GM12878 (cell line): ENCODE results near the gene TCTN1. TPM values are rescaled to one million over a fixed set of nuclear protein-coding genes. Genes with fewer than 3 reads are reported as not detected.

Experiments used
- ATF7 ChIP-seq: fragments of 450-650 bp; IDR thresholded peaks from 2 replicates; pipeline ENCODE4 v1.6.1; 2016; ENCODE audit warnings: low read depth, mild to moderate bottlenecking
- CBX3 ChIP-seq: fragments of 200-600 bp; sonication (generic); IDR thresholded peaks from 2 replicates; pipeline ENCODE4 v1.6.1; 2016; ENCODE audit warnings: low read depth, borderline replicate concordance
- CHD2 ChIP-seq: IDR thresholded peaks from 2 replicates; pipeline ENCODE4 v1.6.1; 2011; ENCODE audit warnings: low read depth, low read length, improper control_type of control experiment, borderline replicate concordance
- CREB1 ChIP-seq: IDR thresholded peaks from 2 replicates; pipeline ENCODE4 v1.6.1; 2012; ENCODE audit warnings: low read depth, mild to moderate bottlenecking, inconsistent platforms
- E2F8 ChIP-seq: fragments of 450-650 bp; IDR thresholded peaks from 2 replicates; pipeline ENCODE4 v1.6.1; 2018; ENCODE audit warnings: mild to moderate bottlenecking, low read depth, moderate library complexity; ENCODE audit not compliant: partially characterized antibody
- E4F1 ChIP-seq: fragments of 450-650 bp; IDR thresholded peaks from 2 replicates; pipeline ENCODE4 v1.6.1; 2018; ENCODE audit warnings: borderline replicate concordance, mild to moderate bottlenecking; ENCODE audit not compliant: partially characterized antibody
- EGR1 ChIP-seq, 2 experiments: IDR thresholded peaks; 1 replicate in 1 of 2; 2 replicates in 1 of 2; pipeline ENCODE4 v1.6.1; 2011 to 2012; ENCODE audit warnings: low read depth in 2 of 2, low read length in 2 of 2, borderline replicate concordance in 1 of 2, mild to moderate bottlenecking in 1 of 2, moderate library complexity in 1 of 2
- IRF4 ChIP-seq: IDR thresholded peaks from 2 replicates; pipeline ENCODE4 v1.6.1; 2011; ENCODE audit warnings: low read depth, low read length
- MEF2A ChIP-seq: IDR thresholded peaks from 2 replicates; pipeline ENCODE4 v1.6.1; 2011; ENCODE audit warnings: low read depth, mild to moderate bottlenecking, low read length, moderate library complexity; ENCODE audit not compliant: insufficient read depth
- NFIC ChIP-seq: IDR thresholded peaks from 2 replicates; pipeline ENCODE4 v1.6.1; 2012; ENCODE audit warnings: low read depth, mild to moderate bottlenecking, inconsistent platforms, low read length, moderate library complexity
- NR2C2 ChIP-seq: IDR thresholded peaks from 2 replicates; pipeline ENCODE4 v1.6.1; 2011; ENCODE audit warnings: borderline replicate concordance, low read depth; ENCODE audit not compliant: control insufficient read depth, insufficient read length
- PAX5 ChIP-seq: IDR thresholded peaks from 2 replicates; pipeline ENCODE4 v1.6.1; 2011; ENCODE audit warnings: low read depth, low read length, borderline replicate concordance
- PAX8 ChIP-seq: fragments of 450-650 bp; IDR thresholded peaks from 2 replicates; pipeline ENCODE4 v1.6.1; 2017; ENCODE audit warnings: mild to moderate bottlenecking, moderate library complexity
- POLR2AphosphoS2 ChIP-seq: IDR thresholded peaks from 2 replicates; pipeline ENCODE4 v1.6.1; 2011; ENCODE audit warnings: low read depth, mild to moderate bottlenecking, low read length, improper control_type of control experiment, moderate library complexity
- POLR2AphosphoS5 ChIP-seq: IDR thresholded peaks from 2 replicates; pipeline ENCODE4 v1.6.1; 2011; ENCODE audit warnings: mild to moderate bottlenecking, low read length, inconsistent platforms
- SMARCA5 ChIP-seq: fragments of 450-650 bp; IDR thresholded peaks from 2 replicates; pipeline ENCODE4 v1.6.1; 2017; ENCODE audit warnings: mild to moderate bottlenecking
- SP1 ChIP-seq: IDR thresholded peaks from one replicate; pipeline ENCODE4 v1.6.1; 2011; ENCODE audit warnings: low read depth, low read length
- SUPT20H ChIP-seq: IDR thresholded peaks from 2 replicates; pipeline ENCODE4 v1.6.1; 2011; ENCODE audit warnings: low read depth, mild to moderate bottlenecking, low read length, moderate library complexity, borderline replicate concordance; ENCODE audit not compliant: control insufficient read depth
- TBL1XR1 ChIP-seq: IDR thresholded peaks from 2 replicates; pipeline ENCODE4 v1.6.1; 2012; ENCODE audit warnings: low read depth, low read length, improper control_type of control experiment
- ZNF687 ChIP-seq: fragments of 450-650 bp; IDR thresholded peaks from 2 replicates; pipeline ENCODE4 v1.6.1; 2017; ENCODE audit warnings: mild to moderate bottlenecking, moderate library complexity
- polyA plus RNA-seq, 11 experiments: library from polyadenylated mRNA; depleted of rRNA in 4 of 11; unstranded in 6 of 11; stranded (reverse) in 5 of 11; fragments of >200 nt; fragmentation: Nextera tagmentation in 4 of 11; fragmentation: Illumina TruSeq in 1 of 11; extraction: Ambion mirVana in 4 of 11; extraction: Trizol in 1 of 11; gene quantifications; 1 replicate in 1 of 11; 2 replicates in 10 of 11; pipeline versions ENCODE4 v1.2.1 to v1.2.3, GENCODE V29; 2011 to 2016; ENCODE audit warnings: inconsistent platforms in 2 of 11, missing spikeins in 2 of 11, low read depth in 1 of 11
- total RNA-seq, 4 experiments: library from RNA; depleted of rRNA in 3 of 4; stranded (reverse); fragments of >200 nt in 3 of 4; fragmentation: Illumina TruSeq in 1 of 4; extraction: Trizol in 1 of 4; gene quantifications; 2 replicates each; pipeline versions ENCODE4 v1.2.1 to v1.2.3, GENCODE V29; 2013 to 2021

TCTN1 gene
- total and polyA plus RNA-seq, 10 of the 15 experiments (the other 5 are each of a cell fraction or from before 2014, with no cell fraction given) = 8.8 to 23.5 (median 15.3) TPM

- TF ChIP-seq E2F8 = no peak
- TF ChIP-seq POLR2AphosphoS2 = no peak
- no peak for TF ChIP-seq SP1
- TF ChIP-seq CBX3 = no peak
- no peak for TF ChIP-seq EGR1 (IDR thresholded peaks at IDR 0.05; ENCODE audit: borderline replicate concordance in 1 of 2, low read depth in 2 of 2, low read length in 2 of 2)
- TF ChIP-seq TBL1XR1 = peak; percentile 59; the same call in 1 of the 2 replicates
- no peak for TF ChIP-seq SUPT20H
- TF ChIP-seq IRF4 = peak; percentile 63
- TF ChIP-seq PAX5 = no peak
- TF ChIP-seq CHD2 = no peak
- peak; percentile 79; the same call in 1 of the 2 replicates for TF ChIP-seq ZNF687
- TF ChIP-seq SMARCA5 = peak; percentile 54; the same call in 1 of the 2 replicates
- TF ChIP-seq CREB1 = peak; percentile 14; the same call in 1 of the 2 replicates
- 0 out of 2 replicates have a peak, but pooled peaks have one; percentile 35 for TF ChIP-seq PAX8
- TF ChIP-seq NR2C2 = no peak
- 0 out of 2 replicates have a peak, but pooled peaks have one; percentile 72 for TF ChIP-seq MEF2A
- TF ChIP-seq ATF7 = peak; percentile 71
- peak; percentile 69 for TF ChIP-seq NFIC
- no peak; the same call in 1 of the 2 replicates for TF ChIP-seq POLR2AphosphoS5
- no peak for TF ChIP-seq E4F1
Observed at GRCh38 chr12:110577864-110578693, 35.9 kb upstream of the TCTN1 start (continued).
